WTC11 (cell line): ENCODE measurements around the gene CDSN. TPM values are rescaled to one million over a fixed set of nuclear protein-coding genes. Genes with fewer than 3 reads are reported as not detected.

Source experiments
- ATAC-seq: fragments of 200-7000 bp; cut with Tn5 transposase; 2 replicates; pipeline ENCODE4 v1.10.0; 2021; ENCODE audit warnings: mild to moderate bottlenecking, moderate library complexity
- CTCF ChIA-PET: fragments of 300-600 bp; sonication (Branson Sonifier 250); formaldehyde crosslinking; loops from one replicate; lab custom pipeline; 2021; ENCODE audit warnings: antibody characterized with exemption; lab: Charles Lee
- POLR2A ChIA-PET: fragments of 350-600 bp; sonication (Branson Sonifier 250); formaldehyde crosslinking; loops from one replicate; lab custom pipeline; 2021; ENCODE audit warnings: antibody characterized with exemption; lab: Charles Lee
- DNase-seq: peaks from one replicate; pipeline ENCODE4 v3.0.0; 2021; ENCODE audit warnings: low spot score
- H3K27ac Mint-ChIP-seq: 2 replicates; pipeline ENCODE4 v1.8.0; 2021; ENCODE audit warnings: mixed read lengths
- H3K27me3 Mint-ChIP-seq: 2 replicates; pipeline ENCODE4 v1.8.0; 2021; ENCODE audit warnings: low read depth, mild to moderate bottlenecking, moderate library complexity, mixed read lengths
- H3K36me3 Mint-ChIP-seq: 2 replicates; pipeline ENCODE4 v1.8.0; 2021; ENCODE audit warnings: mixed read lengths
- H3K4me1 Mint-ChIP-seq: 2 replicates; pipeline ENCODE4 v1.8.0; 2022; ENCODE audit warnings: mixed read lengths
- H3K4me3 Mint-ChIP-seq: 2 replicates; pipeline ENCODE4 v1.8.0; 2021; ENCODE audit warnings: mild to moderate bottlenecking, moderate library complexity, mixed read lengths
- H3K9me3 Mint-ChIP-seq: 2 replicates; pipeline ENCODE4 v1.8.0; 2021; ENCODE audit warnings: mixed read lengths
- ATF3 ChIP-seq: sonication (generic); formaldehyde crosslinking; conservative IDR thresholded peaks from 2 replicates; pipeline ENCODE4 v1.8.1; 2022; ENCODE audit warnings: mild to moderate bottlenecking, missing genetic modification reagents
- ATF6 ChIP-seq: sonication (generic); formaldehyde crosslinking; IDR thresholded peaks from 2 replicates; pipeline ENCODE4 v1.8.1; 2023; ENCODE audit warnings: mild to moderate bottlenecking, missing genetic modification reagents
- CDX4 ChIP-seq: fragments of 250-450 bp; sonication (Bioruptor Pico); IDR thresholded peaks from 2 replicates; pipeline ENCODE4 v1.9.0; 2021; ENCODE audit warnings: moderate library complexity, mild to moderate bottlenecking, inconsistent platforms, borderline replicate concordance
- CREB1 ChIP-seq: sonication (generic); formaldehyde crosslinking; IDR thresholded peaks from 2 replicates; pipeline ENCODE4 v1.8.0; 2023; ENCODE audit warnings: mild to moderate bottlenecking, missing genetic modification reagents
- CTCF ChIP-seq: fragments of 200-600 bp; IDR thresholded peaks from 2 replicates; pipeline ENCODE4 v1.8.0; 2022; ENCODE audit warnings: antibody characterized with exemption
- ETV6 ChIP-seq: sonication (generic); formaldehyde crosslinking; IDR thresholded peaks from 2 replicates; pipeline ENCODE4 v1.8.1; 2022; ENCODE audit warnings: mild to moderate bottlenecking, missing genetic modification reagents
- FOXP1 ChIP-seq: sonication (generic); formaldehyde crosslinking; IDR thresholded peaks from 2 replicates; pipeline ENCODE4 v1.8.0; 2022; ENCODE audit warnings: missing genetic modification reagents, mild to moderate bottlenecking, moderate library complexity, borderline replicate concordance
- FOXP4 ChIP-seq: sonication (generic); formaldehyde crosslinking; IDR thresholded peaks from 2 replicates; pipeline ENCODE4 v1.8.0; 2022; ENCODE audit warnings: mild to moderate bottlenecking, missing genetic modification reagents
- GRHL2 ChIP-seq: fragments of 250-450 bp; sonication (Bioruptor Pico); IDR thresholded peaks from 2 replicates; pipeline ENCODE4 v1.8.0; 2022; ENCODE audit warnings: mild to moderate bottlenecking, moderate library complexity; ENCODE audit not compliant: insufficient replicate concordance, severe bottlenecking
- IRF2 ChIP-seq: sonication (generic); formaldehyde crosslinking; IDR thresholded peaks from 2 replicates; pipeline ENCODE4 v1.8.0; 2022; ENCODE audit warnings: low read depth, missing genetic modification reagents, borderline replicate concordance
- KAT7 ChIP-seq: sonication (generic); formaldehyde crosslinking; IDR thresholded peaks from 2 replicates; pipeline ENCODE4 v1.8.1; 2023; ENCODE audit warnings: missing genetic modification reagents, mild to moderate bottlenecking, borderline replicate concordance
- MYBL2 ChIP-seq: sonication (generic); formaldehyde crosslinking; IDR thresholded peaks from 2 replicates; pipeline ENCODE4 v1.8.1; 2023; ENCODE audit warnings: mild to moderate bottlenecking, moderate library complexity, missing genetic modification reagents
- NFYB ChIP-seq: sonication (generic); formaldehyde crosslinking; conservative IDR thresholded peaks from 2 replicates; pipeline ENCODE4 v1.8.0; 2022; ENCODE audit warnings: low read depth, missing genetic modification reagents
- RELA ChIP-seq: sonication (generic); formaldehyde crosslinking; IDR thresholded peaks from 2 replicates; pipeline ENCODE4 v1.8.1; 2022; ENCODE audit warnings: missing genetic modification reagents, mild to moderate bottlenecking, borderline replicate concordance
- STAT6 ChIP-seq: sonication (generic); formaldehyde crosslinking; conservative IDR thresholded peaks from 2 replicates; pipeline ENCODE4 v1.8.1; 2023; ENCODE audit warnings: mild to moderate bottlenecking, low read depth, missing genetic modification reagents, moderate library complexity
- ZMAT4 ChIP-seq: fragments of 250-450 bp; sonication (Bioruptor Pico); IDR thresholded peaks from 2 replicates; pipeline ENCODE4 v1.9.0; 2021; ENCODE audit warnings: mild to moderate bottlenecking
- ZNF232 ChIP-seq: sonication (generic); formaldehyde crosslinking; IDR thresholded peaks from 2 replicates; pipeline ENCODE4 v1.8.0; 2022; ENCODE audit warnings: mild to moderate bottlenecking, missing genetic modification reagents
- ZNF317 ChIP-seq: sonication (generic); formaldehyde crosslinking; IDR thresholded peaks from 2 replicates; pipeline ENCODE4 v1.8.1; 2023; ENCODE audit warnings: low read depth, mild to moderate bottlenecking, moderate library complexity, missing genetic modification reagents, borderline replicate concordance
- ZNF671 ChIP-seq: fragments of 250-450 bp; sonication (Bioruptor Pico); IDR thresholded peaks from 2 replicates; pipeline ENCODE4 v1.8.0; 2021; ENCODE audit warnings: mild to moderate bottlenecking
- ZSCAN18 ChIP-seq: fragments of 250-450 bp; sonication (Bioruptor Pico); IDR thresholded peaks from 2 replicates; pipeline ENCODE4 v2.1.2; 2022; ENCODE audit warnings: mild to moderate bottlenecking, moderate library complexity
- total RNA-seq: library from RNA; stranded (reverse); gene quantifications from 3 replicates; pipeline ENCODE4 v1.2.3, GENCODE V29; 2021

Gene CDSN
- total RNA-seq, 1 experiment from 2014 or later = not detected

GRCh38 chr6:31098449-31098938 lies 21.8 kb downstream of the CDSN start:
- DNase-seq (no peak), ATAC-seq (no peak)
- Mint-ChIP-seq H3K27ac (no peak overlapping the region), H3K4me3 (no peak overlapping the region), H3K36me3 (no peaks in the 10 kb centered on the region), H3K4me1 (peaks cover 18% of the 10 kb centered on the region), H3K9me3 (no peaks in the 10 kb centered on the region), H3K27me3 (no peaks in the 10 kb centered on the region)
- ChIA-PET CTCF (interaction anchor here (0.7 kb wide), 1 partner anchor 11 kb away, joined by 3 read pairs; no protein-coding TSS in a partner anchor), POLR2A (no interaction called here)
- TF ChIP-seq FOXP1 (CRISPR knock-in tag) (no peak), ZMAT4 (CRISPR knock-in tag) (no peak)

GRCh38 chr6:31096656-31097055 lies 23.6 kb downstream of the CDSN start:
- no peak overlapping the region for H3K4me3 Mint-ChIP-seq
- TF ChIP-seq ATF3 (CRISPR knock-in tag) (no peak), CTCF (no peak), KAT7 (no peak), CDX4 (no peak), ZNF317 (CRISPR knock-in tag) (no peak), ZSCAN18 (no peak), ZNF671 (CRISPR knock-in tag) (no peak), CREB1 (CRISPR knock-in tag) (no peak), GRHL2 (CRISPR knock-in tag) (no peak), ETV6 (CRISPR knock-in tag) (no peak), RELA (CRISPR knock-in tag) (no peak), IRF2 (CRISPR knock-in tag) (no peak), FOXP4 (no peak), NFYB (CRISPR knock-in tag) (no peak), STAT6 (no peak), MYBL2 (CRISPR knock-in tag) (no peak), ZNF232 (CRISPR knock-in tag) (no peak), ATF6 (no peak)
- peaks cover 22% of the 10 kb centered on the region for H3K4me1 Mint-ChIP-seq
- H3K36me3 Mint-ChIP-seq = no peaks in the 10 kb centered on the region
- POLR2A ChIA-PET = no interaction called here
- H3K27ac Mint-ChIP-seq = no peak overlapping the region
- CTCF ChIA-PET = interaction anchor here (0.6 to 1.9 kb wide), 4 partner anchors 9 to 183 kb away, joined by 3 to 10 read pairs (median 5); partner anchors contain the start of gene VARS2
- no peaks in the 10 kb centered on the region for H3K27me3 Mint-ChIP-seq
- DNase-seq = no peak
- no peaks in the 10 kb centered on the region for H3K9me3 Mint-ChIP-seq
- no peak for ATAC-seq
